Endometrium (tissue), 2 donors: ENCODE data around the gene SPDYE16.
"Not testable (repeated sequence)": the region's sequence is repeated elsewhere in the genome, so short reads cannot be mapped to it uniquely, and the experiment has no call there.

Source experiments
- FAIRE-seq: peaks from 2 replicates; lab custom pipeline; 2012; peaks lifted over from hg19 to GRCh38; lab: Jason Lieb, UNC
- donor health status: control.
- donor health status: control.

The SPDYE16 gene, protein sequence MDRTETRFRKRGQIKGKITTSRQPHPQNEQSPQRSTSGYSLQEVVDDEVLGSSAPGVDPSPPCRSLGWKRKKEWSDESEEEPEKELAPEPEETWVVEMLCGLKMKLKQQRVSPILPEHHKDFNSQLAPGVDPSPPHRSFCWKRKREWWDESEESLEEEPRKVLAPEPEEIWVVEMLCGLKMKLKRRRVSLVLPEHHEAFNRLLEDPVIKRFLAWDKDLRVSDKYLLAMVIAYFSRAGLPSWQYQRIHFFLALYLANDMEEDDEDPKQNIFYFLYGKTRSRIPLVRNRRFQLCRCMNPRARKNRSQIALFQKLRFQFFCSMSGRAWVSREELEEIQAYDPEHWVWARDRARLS

DNA sequence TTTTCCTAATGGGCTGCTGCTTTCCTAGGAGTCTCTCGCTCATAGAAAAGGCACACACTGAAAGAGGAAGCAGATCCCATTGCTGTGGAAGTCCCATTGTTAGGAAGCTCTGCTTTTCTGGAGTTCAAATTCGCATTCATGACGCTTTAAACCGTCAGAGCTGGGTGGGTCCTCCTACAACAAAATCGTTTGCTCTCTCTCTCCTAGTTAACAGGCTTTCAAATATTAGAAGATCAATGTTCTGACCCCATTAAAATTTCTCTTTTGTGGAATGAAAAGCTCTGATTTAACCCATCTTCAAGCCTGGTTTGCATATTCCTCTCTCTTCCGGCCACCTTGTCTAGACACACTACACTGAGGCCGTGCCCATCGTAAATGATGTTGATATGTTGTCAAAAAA lies at the start of gene SPDYE16:
SPDYE16 (minus strand) TSS at position 101 of the 400 bp plus-strand sequence. CDS start 1,838 bp downstream, outside the sequence.
- FAIRE-seq, result not testable (repeated sequence)

DNA sequence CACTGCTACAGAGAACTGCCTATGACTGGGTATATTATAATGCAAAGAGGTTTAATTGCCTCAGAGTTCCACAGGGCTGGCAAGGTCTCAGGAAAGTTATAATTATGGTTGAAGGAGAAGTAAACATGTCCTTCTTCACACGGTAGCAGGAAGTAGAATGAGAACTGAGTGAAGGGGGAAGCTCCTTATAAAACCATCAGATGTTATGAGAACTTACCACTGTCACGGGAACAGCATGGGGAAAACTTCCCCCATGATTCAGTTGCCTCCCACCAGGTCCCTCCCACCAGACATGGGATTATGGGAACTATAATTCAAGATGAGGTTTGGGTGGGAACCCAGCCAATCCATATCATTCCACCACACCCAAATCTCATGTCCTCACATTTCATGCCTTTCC lies 49.6 kb upstream of the SPDYE16 start:
- FAIRE-seq, result not testable (repeated sequence)

DNA sequence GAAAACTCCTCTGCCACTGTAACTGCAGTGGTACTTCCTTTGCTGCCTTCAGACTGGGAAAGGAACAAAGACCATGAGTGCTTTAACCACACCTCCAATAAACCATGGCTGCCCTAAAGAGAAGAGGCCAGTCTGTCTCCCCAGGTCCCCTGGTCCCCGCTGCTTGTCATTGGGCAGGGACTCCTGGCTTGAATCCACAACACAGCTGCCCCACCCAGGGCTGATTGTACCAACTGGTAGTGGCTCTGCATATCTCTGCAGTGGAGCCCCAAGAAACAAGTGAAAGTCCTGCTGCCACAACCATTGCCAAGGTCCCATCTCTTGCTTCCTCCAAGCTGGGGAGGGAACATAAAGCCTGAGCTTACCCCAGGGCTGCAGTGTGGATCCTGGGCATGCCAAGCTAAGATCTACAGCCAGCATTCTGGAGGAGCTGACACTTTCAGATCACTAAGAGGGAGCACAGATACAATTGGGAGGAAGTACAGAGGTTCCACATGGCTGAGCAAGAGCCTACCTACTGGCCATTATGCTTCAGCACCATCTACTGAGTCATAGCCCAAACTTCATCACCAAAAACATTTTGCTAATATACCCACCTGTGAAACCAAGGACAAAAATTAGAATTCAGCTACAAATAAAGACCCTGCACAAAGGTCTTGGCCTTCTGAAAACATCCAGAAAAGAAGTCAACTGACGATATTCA lies 48.7 kb upstream of the SPDYE16 start:
- FAIRE-seq, result not testable (repeated sequence)

DNA sequence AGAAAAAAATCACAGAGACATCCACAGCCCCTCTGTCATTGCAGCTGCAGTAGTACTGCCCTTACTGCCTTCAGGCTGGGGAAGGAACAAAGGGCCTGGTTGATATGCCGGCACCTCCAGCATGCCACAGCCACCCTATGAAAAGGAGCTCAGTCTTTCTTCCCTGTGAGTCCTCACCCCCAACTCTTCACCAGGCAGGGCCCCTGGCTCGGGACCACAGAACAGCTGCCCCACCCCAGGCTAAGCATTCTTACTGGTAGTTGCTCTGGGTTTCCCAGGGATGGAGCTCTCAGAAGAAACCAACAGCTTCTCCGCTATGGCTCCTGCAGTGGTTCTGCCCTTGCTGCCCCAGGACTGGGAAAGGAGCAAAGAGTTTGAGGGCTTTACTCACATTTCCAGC lies 47.9 kb upstream of the SPDYE16 start:
- FAIRE-seq, result not testable (repeated sequence)

DNA sequence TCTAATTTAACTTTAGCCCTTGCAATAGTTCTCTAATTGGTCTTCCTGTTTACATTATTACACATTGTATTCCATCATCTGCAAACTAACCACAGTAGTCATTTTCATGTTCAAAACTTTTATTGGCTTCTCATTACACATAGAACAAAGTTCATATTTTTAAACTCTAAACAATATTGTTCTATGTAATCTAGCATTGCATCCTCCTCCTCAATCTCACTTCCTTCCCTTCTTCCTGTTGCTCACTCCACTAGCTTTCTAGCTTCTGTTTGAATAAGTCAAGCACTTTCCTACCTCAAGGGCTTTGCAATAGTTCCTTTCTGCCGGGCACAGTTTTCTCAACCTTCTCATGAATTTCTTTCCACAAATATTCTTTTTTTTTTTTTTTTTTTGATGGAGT lies 45.5 kb upstream of the SPDYE16 start:
- peak; percentile 46 for FAIRE-seq

DNA sequence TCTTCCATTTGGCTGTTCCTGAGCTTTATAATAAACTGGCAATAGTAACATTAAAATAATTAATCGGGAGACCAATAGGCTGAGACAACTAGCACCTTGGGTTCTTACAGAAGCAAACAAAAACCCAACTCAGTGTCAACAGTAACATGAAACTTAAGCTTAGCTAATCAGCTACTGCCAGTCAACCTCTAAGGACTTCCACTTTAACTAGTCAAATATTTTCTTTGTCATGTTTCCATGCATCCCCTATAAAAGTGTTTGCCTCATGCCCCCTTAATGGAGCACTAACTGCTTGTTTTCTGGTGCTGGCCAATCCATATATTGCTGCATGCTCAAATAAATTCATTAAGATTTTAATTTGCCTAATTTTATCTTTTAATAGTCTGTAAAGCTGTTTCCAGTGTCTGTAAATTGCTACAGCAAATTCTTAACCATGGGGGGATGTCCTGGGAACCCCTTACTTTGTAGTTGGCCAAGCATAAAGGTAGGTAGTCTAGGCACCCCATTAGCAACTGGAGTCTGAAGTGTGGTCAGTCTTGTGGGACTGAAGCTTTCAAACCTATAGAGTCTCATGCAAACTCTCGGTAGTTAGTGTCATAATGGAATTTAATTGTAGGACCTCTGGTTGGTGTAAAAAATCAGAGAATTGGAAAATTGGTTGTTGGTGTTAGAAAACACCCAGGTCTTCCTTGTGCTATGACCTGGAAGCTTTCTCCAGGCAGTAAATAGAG lies 43.7 kb upstream of the SPDYE16 start:
- FAIRE-seq, result not testable (repeated sequence)

DNA sequence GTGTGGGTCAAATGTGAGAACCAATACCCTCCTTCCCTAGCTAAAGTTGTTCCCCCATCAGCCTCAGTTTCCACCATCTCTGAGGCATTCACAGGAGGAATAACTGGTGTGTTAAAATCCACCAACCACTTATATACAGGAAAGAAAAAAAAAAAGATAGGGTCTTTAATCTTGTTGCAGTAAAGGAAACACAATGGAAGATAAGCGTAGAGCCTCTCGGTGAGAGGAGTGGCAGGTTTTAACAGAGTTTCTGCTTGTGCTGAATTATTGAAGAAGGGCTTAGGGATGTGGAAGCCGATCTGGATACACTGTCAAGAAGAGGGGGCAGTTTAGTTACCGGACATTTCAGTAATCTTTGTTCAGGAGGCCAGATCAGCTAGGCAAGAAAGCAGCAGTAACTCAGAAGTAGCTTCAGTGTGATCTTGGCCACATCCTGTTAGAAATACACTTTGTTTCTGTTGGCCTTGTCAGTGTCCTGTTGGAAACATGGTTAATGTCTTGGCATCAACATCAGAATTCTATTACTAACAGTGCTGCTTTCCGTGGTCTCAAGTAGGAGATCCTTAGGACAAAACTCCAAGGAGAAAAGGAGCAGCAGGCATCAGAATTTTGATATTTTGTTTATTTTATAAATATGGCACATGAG lies 40.7 kb upstream of the SPDYE16 start:
- not testable (repeated sequence) for FAIRE-seq

DNA sequence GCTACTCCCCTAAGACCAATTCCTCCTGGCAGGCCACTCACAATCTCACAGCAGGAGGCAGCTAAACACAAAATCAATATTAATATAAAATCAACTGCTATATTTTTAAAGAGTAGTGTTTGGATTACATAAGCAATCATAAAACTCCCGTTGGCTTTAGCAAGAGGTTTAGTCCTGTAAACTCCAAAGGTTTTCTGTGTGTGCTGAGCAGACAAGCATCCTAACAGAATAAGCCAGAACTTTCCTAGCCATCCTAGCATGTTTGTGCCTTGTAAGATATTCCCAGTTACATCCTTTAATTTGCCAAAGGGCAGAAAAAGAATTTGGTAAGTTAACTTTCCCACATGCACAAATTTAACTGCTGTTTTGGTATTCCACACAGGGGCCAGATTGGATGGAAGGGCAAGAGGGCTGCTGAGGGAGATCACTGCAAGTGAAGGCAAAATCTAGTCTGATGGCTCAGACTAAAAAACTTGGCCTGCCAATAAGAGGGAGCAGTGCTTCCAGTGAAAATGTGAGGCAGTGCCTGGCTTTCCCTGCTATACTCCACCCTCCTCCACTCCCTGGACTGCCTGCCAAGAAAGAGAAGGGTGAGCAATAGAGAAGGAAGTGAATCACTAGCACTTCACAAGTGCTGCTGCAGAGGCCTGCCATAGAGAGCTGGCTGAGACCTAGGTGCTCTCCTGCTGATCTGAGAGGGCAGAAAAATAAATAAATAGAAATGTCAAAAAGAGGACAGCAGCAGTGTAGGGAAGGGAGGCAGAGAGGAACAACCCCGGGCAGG lies 39.9 kb upstream of the SPDYE16 start:
- FAIRE-seq, result not testable (repeated sequence)

DNA sequence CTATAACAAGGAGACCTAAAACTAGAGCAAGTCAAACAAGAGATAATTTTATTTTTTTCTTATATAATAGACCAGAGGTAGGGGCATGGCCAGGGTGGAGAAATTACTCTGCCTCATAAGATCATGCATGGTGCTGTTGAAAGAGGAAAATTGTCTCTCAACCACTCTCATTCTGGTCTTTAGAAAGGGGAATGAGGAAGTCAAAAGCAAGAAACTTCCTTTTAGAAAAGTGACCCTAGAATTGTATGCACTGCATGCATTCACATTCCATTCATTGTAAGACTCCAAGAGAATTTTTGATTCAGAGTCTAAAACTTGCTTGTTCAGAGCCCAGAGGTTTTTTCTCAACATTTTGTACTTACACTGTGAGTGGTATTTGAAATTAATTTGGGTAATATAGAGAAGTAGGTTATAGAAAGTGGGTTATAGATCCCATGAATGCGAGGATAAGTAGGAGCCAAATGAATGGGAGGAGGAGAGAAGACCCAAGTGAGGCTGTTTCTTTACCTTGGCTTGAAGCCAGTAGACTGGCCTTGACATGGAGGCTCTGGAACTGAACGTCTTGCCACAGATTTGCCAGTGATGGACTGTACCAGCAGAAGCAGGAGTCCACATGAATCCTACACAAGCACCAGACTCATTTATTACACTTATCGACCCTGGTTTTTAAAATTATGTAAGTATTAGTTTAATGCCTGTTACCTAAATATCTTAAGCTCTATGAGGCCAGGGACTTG lies 33.0 kb upstream of the SPDYE16 start:
- FAIRE-seq, result not testable (repeated sequence)

DNA sequence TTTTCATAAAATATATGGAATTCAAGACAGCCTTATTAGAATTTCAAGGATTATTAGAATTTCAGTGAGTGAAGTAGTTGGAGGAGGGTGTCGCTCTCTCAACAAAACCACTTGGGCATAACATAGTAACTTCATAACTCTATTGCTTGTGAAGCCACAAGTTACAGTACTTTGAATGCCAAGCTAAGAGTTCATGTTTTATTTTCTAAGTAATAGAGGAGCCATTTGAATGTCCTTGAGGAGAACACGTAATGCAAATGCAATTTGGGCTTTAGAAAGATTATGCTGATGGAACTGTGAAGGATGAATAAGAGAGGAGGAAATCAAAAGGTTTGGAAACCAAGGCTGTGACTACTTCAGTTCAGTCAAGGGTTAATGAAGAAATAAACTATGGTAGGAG lies 32.3 kb upstream of the SPDYE16 start:
- not testable (repeated sequence) for FAIRE-seq

DNA sequence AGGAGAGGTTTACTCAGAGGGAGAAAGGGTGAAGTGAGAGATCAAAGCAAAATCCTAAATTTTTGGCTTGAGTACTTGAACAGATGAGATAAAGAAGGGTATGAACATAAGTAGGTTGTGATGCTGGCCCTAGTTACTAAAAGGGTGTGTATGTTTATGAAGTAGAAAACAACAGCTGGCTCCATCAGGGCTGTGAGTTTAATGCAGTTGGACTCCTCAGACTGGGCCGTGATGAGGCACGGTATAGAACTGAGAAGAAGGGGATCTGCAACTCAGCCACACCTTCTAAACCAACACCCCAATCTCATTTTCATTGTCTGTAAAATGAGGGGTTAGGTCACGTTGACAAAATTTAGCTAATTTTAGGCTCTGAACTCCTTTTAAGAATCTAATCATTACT lies 29.2 kb upstream of the SPDYE16 start:
- FAIRE-seq, result not testable (repeated sequence)

DNA sequence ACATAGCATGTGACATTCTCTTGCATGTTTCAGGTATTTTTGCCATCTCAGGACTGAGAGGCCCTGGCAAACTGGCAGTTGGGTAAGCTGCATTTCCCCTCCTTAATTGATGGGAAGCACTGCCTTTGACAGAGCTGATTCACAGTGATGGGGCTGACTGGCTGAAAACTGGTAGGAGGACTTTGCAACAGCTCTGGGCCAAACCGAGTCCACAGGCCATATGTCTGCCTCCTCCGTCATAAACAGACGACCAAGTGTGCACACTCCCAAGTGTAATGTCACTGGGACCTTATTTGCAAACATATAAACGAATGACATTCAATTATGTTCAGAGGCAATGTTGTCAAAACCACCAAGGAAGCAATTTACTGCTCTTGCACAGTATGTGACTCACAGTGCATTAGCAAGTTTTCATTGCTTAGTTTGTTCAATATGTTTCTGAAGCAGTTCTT lies 27.3 kb upstream of the SPDYE16 start:
- FAIRE-seq, result not testable (repeated sequence)

DNA sequence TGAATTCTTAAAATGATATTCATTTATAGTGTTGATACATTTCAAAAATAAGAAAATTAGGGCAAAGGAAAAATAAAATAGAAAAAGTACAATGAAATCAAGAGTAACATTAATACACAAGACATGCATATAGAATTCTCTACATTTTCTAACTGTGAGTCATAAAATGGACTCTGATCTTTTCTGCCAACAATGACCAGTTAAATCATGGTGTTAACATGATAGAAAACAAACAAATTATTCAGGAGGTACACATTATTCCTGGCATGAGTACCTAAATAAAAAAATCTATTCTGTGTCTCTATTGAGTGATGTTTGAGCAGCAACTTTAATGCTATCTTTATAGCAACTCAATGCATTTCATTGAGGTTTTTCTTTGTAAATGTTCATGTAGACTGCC lies 25.6 kb upstream of the SPDYE16 start:
- not testable (repeated sequence) for FAIRE-seq

DNA sequence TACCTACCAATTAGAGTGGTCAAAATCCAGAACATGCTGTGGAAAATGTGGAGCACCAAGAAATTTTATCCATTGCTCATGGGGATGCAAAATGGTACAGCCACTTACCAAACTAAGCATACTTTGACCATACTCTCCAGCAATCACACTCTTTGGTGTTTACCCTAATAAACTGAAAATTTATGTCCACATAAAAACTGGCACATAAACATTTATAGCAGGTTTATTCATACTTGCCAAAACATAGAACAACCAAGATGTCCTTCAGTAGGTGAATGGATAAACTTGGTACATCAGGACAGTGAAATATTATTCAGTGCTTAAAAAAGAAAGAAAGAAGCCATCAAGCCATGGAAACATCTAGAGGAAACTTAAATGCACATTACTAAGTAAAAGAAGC lies 24.7 kb upstream of the SPDYE16 start:
- FAIRE-seq, result not testable (repeated sequence)

DNA sequence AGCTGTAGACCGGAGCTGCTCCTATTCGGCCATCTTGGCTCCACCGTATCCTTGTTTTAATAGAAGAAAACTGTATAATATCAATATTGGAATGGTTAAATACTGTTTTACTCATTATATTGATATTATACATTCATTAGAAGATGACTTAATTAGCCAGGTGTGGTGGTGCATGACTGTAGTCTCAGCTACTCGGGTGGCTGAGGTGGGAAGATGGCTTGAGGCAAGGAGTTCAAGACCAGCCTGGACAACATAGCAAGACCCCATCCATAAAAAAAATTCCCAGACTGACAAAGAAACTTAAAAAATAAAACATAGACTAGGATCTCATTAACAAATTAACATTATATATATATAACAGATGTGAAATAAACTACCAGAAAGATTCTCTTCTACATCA lies 24.2 kb upstream of the SPDYE16 start:
- not testable (repeated sequence) for FAIRE-seq

DNA sequence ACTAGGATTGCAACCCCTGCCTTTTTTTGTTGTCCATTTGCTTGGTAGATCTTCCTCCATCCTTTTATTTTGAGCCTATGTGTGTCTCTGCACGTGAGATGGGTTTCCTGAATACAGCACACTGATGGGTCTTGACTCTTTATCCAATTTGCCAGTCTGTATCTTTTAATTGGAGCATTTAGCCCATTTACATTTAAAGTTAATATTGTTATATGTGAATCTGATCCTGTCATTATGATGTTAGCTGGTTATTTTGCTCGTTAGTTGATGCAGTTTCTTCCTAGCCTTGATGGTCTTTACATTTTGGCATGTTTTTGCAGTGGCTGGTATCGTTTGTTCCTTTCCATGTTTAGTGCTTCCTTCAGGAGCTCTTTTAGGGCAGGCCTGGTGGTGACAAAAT lies 21.9 kb upstream of the SPDYE16 start:
- FAIRE-seq, result not testable (repeated sequence)

DNA sequence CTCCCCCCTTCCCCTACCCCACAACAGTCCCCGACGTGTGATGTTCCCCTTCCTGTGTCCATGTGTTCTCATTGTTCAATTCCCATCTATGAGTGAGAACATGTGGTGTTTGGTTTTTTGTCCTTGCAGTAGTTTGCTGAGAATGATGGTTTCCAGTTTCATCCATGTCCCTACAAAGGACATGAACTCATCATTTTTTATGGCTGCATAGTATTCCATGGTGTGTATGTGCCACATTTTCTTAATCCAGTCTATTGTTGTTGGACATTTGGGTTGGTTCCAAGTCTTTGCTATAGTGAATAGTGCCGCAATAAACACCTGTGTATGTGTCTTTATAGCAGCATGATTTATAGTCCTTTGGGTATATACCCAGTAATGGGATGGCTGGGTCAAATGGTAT lies 18.2 kb upstream of the SPDYE16 start:
- FAIRE-seq, result not testable (repeated sequence)

DNA sequence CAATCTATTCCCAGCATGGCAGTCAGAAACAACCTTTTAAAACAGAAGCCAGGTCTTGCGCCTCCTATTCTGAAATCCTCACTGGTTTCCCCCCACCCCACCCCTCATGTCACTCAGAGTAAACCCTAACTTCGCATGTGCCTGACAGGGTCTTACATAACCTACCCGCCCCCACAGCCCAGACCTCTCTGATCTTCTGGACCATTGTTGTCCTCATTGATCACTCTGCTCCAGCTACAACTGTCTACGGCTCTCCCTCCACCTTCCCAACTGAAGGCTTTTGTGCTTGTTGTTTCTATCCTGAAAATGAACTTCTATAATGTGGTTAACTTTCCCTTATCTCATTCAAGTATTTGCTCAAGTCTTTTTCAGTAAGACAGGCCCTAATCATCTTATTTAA lies 17.1 kb upstream of the SPDYE16 start:
- not testable (repeated sequence) for FAIRE-seq

DNA sequence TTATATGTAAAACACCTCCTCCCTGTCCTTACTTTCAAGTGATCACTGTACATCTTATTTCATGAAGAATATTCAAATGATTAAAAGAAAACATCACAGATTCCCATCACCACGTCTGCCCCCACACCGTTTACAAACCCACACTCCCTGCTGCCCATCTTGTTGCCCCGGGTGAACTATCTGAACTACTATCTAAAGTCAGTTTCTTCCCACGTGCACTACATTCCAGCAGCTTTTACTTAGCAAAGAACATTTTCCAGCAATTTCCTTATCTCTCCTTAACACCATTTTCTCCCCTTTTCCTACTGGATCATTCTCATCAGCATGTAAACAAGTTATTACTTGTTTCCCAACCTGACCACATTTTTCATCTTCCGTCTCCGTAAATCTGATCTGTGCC lies 16.6 kb upstream of the SPDYE16 start:
- FAIRE-seq, result not testable (repeated sequence)

DNA sequence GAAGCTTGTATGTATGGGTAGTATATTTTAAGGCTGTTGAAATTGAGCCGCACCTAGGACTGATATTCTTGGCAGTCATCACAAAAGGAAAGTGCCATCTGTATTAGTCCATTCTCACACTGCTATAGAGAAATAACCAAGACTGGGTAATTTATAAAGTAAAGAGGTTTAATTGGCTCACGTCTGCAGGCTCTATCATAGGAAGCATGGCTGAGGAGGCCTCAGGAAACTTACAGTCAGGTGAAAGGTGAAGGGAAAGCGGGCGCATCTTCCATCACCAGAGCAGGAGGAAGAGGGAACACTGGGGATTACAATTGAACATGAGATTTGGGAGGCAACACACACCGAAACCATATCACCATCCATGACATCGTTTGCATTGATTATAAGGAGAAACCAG lies 8.9 kb upstream of the SPDYE16 start:
- not testable (repeated sequence) for FAIRE-seq

DNA sequence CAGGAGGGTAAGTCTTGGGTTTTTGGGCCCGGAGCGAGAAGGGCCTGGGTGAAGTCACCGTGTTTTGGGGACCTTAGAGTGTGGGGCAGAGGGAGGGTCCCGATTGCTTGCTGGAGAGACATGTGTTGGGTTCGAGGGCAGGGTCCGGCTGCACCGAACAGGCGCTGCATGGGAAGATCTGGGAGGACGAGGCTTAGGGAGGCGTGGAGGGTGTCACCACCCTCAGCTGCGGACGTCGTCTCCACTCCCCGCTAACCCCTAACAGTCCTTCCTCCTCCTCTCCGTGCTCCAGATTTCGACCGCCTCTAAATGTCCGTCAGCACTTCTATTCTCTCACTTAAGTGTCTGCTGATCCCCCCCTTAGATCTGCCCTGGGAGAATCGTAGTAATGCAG lies 6.8 kb upstream of the SPDYE16 start:
- FAIRE-seq, result not testable (repeated sequence)
